ENCODE results near the gene C19orf44. TPM values are rescaled to one million over a fixed set of nuclear protein-coding genes. Genes with fewer than 3 reads are reported as not detected.
A peak's percentile ranks its signal among the peaks of the same experiment; 100 is the strongest.

The C19orf44 gene
- total RNA-seq, 1 donor, result 7.9 TPM

DNA sequence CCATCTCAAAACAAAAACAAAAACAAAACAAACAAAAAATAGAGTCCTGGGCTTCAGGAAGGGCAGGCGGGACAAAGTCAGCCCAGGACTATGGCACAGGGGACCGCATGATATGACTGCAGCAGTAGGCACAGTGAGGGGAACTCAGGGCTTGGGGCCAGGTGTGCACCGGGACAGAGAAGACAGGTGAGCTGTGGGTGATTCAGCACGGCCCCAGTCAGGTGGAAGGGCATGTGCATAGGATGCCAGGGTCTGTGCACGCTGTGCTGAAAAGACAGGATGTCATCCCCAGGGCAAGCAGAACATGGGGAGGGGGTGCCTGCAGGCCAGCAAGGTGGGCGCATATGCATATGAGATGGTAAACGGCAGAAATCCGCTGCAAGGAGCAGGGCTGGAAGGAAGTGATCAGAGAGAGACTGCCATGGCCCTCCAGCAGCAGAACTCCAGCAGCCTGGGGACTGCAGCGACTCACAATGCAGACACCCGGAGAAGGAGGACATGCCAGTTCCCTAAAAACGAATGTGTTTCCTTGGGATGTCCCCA, 39.5 kb upstream of the C19orf44 start:
- no peak for DNase-seq (ENCODE audit: low read depth)
- TF ChIP-seq, protein P1, sequence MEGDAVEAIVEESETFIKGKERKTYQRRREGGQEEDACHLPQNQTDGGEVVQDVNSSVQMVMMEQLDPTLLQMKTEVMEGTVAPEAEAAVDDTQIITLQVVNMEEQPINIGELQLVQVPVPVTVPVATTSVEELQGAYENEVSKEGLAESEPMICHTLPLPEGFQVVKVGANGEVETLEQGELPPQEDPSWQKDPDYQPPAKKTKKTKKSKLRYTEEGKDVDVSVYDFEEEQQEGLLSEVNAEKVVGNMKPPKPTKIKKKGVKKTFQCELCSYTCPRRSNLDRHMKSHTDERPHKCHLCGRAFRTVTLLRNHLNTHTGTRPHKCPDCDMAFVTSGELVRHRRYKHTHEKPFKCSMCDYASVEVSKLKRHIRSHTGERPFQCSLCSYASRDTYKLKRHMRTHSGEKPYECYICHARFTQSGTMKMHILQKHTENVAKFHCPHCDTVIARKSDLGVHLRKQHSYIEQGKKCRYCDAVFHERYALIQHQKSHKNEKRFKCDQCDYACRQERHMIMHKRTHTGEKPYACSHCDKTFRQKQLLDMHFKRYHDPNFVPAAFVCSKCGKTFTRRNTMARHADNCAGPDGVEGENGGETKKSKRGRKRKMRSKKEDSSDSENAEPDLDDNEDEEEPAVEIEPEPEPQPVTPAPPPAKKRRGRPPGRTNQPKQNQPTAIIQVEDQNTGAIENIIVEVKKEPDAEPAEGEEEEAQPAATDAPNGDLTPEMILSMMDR (IDR thresholded peaks at IDR 0.05; ENCODE audit: insufficient read depth, low read length), result no peak
- peak overlapping the region; percentile 32 for H3K4me3 ChIP-seq (ENCODE audit: low read depth, low read length)

DNA sequence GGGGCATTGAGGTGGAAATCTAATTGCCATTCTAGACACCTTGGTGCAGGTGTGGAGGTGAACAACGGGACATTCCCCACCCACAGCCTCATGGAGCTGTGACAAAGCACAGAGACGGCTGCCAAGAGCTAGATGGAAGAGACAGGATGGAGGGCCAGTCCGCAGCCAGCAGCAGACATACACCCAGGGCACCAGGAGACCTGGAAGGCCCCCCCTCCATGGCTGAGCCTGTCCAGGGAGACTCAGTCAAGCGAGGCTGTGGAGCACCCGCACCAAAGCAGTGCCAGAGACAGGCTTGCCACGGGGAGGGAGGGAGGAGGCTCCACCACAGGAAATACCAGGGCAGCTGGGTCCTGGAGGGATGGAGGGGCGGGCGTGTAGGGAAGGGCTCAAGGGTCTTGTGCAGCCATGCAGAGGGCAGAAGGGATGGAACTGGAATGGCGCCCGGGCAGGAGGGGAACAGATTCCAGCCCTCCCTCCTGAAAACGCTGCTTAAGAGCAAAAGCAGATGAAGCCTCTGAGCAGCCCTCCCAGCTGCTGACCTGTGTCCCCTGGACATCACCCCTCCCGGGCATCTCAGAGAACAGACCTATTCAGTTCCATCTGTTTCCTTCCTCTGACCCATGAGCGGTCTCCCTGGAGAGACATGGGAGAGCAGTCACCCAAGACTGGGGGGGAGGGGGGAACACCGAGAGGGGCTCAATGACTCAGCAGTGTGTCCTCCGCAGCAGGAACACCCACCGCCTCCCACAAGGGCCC, 38.8 kb upstream of the C19orf44 start:
- TF ChIP-seq, protein P1 (IDR thresholded peaks at IDR 0.05; ENCODE audit: insufficient read depth, low read length), result no peak
- peak overlapping the region; percentile 32 for H3K4me3 ChIP-seq (ENCODE audit: low read depth, low read length)
- peak; percentile 61 for DNase-seq (ENCODE audit: low read depth)

DNA sequence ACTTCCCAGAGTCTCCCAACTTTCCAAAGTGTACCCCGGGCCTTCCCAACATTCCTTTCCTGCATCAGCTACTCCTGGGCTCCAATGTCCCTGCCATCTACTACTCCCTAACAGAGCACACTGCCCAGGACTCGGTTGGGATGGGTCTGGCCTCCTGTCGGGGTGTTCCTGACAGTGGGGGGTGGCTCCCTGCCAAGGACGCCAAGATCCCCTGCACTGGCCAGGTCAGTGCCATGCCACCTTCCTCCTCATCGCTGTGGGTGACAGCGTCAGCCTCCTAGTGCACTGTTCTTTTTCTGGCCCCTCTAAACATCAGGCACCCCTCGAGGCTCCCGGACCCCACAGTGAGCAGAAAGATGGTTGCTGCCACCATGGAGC, 38.3 kb upstream of the C19orf44 start:
- DNase-seq (ENCODE audit: low read depth), result no peak
- no peak overlapping the region for H3K4me3 ChIP-seq (ENCODE audit: low read depth, low read length)
- TF ChIP-seq, protein P1 (IDR thresholded peaks at IDR 0.05; ENCODE audit: insufficient read depth, low read length), result no peak

DNA sequence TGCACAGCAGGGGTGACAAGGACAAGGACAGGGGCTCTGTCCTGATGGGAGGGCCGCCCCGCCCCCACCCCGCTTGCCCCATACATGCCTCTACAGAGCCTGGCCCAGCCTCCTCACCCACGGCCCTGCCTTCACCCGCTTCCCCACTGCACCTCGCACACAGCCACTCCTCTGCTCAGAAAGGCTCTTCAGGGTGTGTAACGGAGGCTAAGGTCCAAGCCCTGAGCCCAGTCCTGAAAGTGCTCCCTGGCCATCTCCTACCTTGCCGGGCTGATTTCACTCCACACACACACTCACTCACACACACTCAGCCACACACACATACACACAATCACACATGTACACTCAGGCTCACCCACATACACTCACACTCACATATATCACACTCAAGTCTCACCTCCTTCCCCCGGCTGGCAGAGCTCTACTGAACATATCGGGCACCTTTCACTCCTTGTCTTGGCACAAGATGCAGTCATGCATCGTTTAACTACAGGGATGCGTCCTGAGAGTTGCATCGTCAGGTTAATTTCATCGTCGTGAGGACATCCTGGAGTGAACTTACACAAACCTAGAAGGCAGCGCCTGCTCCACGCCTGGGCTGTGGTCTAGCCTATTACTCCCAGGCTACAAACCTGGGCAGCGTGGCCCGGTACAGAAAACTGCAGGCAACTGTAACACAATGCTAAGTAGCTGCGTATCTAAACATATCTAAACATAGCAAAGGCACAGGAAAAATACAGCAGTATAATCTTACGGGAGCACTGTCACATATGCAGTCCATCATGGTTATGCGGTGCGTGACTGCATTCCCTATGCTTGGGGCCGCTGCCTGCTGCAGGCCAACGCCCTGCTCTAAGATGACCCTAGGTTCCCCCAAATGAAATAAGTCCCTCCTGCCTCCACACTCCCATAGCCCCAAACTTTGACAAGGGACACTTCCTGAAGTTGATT, 37.5 kb upstream of the C19orf44 start:
- DNase-seq (ENCODE audit: low read depth), result no peak
- TF ChIP-seq, protein P1 (IDR thresholded peaks at IDR 0.05; ENCODE audit: insufficient read depth, low read length), result no peak
- no peak overlapping the region for H3K4me3 ChIP-seq (ENCODE audit: low read depth, low read length)

DNA sequence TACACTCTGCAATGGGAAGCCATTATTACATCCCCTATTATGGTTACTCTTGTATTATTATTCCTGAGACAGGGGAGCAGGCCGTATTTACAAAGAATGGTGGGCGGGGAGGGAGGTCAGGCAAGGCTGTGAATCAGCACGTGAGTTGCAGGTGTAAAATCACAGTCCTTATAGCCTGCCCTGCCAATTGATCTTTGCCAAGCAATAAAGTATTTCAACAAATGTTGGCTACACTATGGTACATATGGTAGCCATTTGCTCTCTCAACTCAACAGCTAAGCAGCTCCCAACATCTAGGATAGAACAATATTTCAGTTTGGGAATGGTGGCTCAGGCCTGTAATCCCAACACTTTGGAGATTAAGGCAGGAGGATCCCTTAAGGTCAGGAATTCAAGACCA, 36.5 kb upstream of the C19orf44 start:
- TF ChIP-seq, protein P1 (IDR thresholded peaks at IDR 0.05; ENCODE audit: insufficient read depth, low read length), result no peak
- no peak for DNase-seq (ENCODE audit: low read depth)
- H3K4me3 ChIP-seq (ENCODE audit: low read depth, low read length), result no peak overlapping the region

DNA sequence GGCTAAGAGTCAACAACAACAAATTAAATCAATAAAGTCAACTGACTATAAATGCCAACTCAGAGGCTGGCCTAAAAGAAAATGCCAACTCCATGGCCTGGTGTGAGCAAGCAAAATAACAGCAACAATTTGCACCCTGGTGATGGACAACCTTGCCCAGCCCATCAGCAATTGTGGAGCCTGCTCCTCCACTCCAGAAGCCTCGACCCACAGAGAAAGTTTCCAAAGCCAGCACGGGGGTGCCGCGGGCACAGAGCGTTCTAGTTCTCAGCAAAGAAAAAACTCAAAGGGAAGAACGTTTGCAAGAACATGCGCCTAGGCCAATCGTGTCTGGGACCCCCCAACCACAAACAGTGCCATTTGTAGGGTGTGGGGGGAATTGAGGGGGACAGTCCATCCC, 35.7 kb upstream of the C19orf44 start:
- TF ChIP-seq, protein P1 (IDR thresholded peaks at IDR 0.05; ENCODE audit: insufficient read depth, low read length), result no peak
- H3K4me3 ChIP-seq (ENCODE audit: low read depth, low read length), result no peak overlapping the region
- DNase-seq (ENCODE audit: low read depth), result no peak
